Eye (tissue), 1 donor: ENCODE results near the gene CLEC2L.
A peak's percentile ranks its signal among the peaks of the same experiment; 100 is the strongest.

Source experiments
- DNase-seq: peaks from one replicate; pipeline ENCODE4 v3.0.0-alpha.2; 2015

The CLEC2L gene

DNA sequence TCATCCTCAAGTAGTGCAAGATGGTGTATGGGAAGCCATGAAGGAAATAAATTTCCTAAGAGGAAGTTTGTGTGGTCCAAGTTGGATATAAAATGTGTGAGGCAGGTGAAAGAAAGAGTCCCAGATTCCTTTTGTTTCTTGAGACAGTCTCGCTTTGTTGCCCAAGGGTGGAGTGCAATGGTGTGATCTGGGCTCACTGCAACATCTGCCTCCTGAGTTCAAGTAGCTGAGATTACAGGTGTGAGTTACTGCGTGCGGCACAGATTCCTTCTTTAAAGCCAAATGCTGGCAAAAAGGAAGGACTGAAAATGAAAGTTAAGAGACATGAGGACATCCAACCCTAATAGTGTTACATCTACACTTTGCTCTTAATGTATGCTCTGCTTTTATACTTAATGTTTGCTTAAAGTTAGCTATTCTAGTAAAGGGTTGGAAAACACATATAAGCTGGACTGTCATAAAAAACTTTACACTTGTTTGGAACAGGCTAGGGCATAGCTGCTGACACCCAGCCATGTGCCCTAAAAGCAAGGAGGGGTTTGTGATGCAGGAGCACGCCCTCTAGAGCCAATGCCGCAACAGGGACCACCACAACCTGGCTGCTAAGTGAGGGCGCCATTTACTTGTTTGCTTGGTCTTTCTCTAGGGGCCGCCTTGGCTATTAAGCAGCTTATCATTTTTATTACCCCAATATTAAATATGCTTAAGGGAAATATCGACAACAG lies 34.5 kb downstream of the CLEC2L start:
- DNase-seq, result no peak

- DNase-seq, result no peak
These were observed 36.0 kb downstream of the CLEC2L start for GRCh38 chr7:139559364-139560105.

GRCh38 chr7:139560199-139560598 lies 36.7 kb downstream of the CLEC2L start:
- DNase-seq, result no peak

- DNase-seq, result no peak
These were observed 37.2 kb downstream of the CLEC2L start for GRCh38 chr7:139560678-139561077.

DNA sequence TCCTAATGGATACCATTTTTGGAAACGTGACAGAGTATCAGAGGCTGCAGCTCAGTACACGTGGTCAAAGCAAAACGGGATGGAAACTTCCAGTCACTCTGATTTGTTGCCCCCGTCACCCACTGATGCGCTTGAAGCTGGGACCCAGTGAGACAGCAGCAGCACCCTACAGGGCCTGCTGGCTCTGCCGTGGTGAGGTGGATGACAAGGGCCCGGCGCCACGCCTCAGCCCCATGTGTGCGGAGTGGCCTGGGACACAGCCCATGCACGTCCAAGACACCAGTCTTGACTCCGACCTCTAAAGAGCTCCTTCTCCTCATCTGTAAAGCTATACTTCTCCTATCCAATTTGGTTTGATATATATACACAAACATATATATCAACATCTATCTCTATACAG lies 39.0 kb downstream of the CLEC2L start:
- DNase-seq, result no peak

DNA sequence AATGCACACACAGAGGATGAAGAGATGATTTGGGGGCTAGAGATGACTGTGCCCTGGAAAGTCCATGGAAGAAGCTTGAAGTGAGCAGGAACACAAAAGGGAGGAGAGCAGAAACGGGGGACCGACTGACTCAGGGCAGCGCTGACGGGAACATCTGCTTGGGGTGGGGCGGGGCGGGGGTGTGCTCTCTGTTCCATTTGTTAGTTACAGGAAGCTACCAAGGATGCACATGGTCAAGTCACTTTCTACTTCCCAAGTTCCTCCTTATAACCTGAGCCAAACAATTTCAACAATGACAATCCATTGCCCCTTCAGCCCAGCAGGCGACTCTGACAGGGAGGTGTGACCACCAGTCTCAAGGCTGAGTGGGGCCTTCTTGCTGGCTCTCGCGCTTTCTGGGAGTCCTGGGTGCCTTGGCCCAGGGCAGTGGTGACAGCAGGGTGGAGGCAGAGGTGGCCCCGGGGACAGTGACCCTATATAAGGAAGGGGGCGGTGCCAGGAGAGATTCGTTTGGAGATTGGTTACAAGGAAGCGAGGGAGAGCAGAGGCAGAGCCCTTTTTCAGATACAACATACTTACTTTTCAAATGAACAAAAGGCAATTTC lies 39.6 kb downstream of the CLEC2L start:
- no peak for DNase-seq

DNA sequence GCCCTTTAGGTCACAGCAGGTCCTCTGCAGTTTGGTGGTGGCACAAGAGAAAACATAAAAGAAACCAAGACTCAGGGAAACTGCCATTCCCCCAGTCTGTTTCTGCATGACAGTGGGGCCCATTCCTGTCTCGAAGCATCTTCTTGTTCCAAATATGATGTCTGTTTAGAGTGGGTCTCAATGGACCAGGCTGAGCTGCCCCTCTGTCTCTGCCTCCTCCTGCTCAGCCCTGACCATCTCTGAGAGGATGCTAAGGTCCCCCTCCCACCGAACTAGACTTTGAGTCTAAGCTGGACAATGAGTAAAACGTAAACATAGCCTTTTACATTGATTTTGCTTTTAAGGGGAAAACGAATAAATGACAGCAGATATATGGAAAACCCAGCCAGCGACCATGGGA lies 40.4 kb downstream of the CLEC2L start:
- DNase-seq, result no peak

DNA sequence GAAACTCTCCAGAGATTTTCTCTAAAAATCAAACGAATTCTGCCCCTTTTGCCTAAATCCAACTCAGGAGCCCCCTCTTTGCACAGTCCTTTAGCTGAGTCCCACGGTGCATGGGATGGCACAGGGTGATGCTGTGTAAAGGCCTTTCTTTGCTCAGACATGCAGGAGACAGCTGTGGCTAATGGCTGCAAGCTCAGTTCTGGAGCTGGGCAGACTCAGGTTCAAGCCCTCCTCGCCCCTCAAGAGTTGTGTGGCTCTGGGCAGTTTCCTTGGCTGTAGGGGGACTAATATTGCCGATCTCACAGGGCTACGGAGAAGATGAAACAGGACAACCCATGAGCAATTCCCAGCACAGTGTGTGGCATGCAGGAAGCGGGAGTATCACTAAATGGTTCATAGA lies 42.6 kb downstream of the CLEC2L start:
- DNase-seq, result no peak

DNA sequence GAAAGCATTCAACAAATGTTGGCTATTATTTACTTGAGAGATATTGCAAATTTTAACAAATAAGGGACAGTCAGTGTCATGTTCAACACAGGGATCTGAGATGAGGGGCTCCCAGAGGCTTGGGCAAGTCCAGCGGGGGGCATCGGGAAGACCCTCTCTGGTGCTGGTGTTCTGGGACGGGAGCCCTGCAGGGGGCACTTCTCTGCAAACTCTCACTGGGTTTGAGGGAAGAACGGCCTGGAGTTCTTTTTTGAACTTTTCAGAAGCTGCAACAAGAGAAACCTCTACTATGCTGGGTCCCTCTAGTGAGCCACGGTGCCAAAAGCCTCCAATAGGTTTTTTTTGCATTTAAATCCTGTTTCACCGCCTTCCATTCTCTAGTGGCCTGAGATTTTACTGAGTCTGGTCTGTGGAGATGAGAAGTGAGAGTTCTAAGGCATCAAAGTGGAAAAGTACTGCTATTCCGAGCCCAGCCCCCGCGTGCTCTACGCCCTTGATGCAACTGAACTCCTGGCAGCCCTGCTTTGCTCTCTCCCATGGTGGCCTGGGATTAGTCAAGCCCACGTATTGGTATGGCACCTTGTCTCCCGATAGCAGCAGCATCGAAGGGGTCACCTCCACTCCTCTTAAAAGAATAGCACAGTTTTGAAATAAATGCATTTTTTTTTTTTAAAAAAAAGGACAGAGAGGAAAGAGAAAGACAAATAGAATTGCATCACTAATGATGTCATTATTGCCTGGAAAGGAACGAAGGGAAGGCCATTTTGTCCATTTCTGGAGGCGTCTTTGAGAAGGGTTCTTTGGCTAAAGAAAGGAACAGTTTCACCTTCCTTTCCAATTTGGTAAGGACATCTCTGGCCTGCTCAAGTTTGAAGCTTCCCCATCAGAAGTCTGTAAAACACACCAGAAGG lies 43.5 kb downstream of the CLEC2L start:
- no peak for DNase-seq

DNA sequence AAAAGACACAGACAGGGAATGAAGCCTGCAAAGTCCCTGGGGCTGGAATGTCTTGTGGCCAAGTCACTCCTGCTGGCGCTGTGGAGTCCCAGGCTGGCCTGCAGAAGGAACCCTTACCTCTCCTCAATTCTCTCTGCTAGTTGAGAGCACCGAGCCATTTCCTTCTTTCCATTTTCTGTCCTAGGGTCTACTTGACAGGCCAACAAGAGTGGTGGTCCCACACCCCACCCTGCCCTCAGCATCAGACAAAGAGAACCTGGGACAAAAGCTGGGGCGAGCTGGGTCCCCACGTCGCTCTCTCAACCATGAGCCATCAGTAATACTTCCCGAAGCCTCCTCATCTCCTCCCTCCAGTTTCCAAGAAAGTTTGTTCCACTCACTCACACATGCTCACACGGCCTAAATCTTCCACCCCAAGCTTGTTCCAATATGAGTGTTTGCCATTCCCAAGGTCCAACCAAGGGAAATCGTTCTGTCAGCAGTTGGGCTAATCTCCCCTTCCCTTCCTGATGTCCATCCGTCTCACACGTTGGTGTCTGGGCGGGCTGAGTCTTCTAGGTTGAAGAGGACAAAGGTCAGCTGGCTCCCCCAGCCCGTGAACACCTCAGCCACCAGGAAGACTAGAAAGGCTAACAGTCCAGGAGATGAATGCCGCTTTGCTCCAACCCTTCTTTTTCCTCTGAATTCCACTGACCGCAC lies 44.3 kb downstream of the CLEC2L start:
- no peak for DNase-seq

- DNase-seq, result no peak
These were observed 44.8 kb downstream of the CLEC2L start for GRCh38 chr7:139568346-139568675.

- DNase-seq, result no peak
These were observed 45.5 kb downstream of the CLEC2L start for GRCh38 chr7:139568813-139569490.

- DNase-seq, result peak; percentile 46
These were observed 46.6 kb downstream of the CLEC2L start for GRCh38 chr7:139570119-139570518.

- DNase-seq, result no peak
These were observed 47.1 kb downstream of the CLEC2L start for GRCh38 chr7:139570626-139571025.

DNA sequence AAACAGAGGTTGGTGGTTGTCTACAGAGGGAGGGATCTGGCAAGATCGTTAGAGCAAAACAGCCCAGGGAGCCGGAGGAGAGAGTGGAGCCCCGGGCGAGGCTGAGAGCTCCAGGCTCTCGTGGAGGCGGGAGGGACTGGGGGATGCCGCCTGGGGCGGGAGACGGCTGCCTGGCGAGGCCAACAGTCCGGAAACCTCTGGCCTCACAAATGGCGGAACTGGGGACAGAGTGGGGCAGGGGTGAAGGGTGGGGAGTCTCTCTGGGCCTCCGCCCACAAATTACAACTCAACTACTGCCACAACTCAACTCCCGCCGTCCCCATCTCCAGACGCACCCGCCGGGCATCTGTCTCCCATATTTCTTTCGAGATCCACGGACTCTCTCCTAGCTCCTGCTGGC lies 47.7 kb downstream of the CLEC2L start:
- no peak for DNase-seq

- no peak for DNase-seq
These were observed 48.2 kb downstream of the CLEC2L start for GRCh38 chr7:139571651-139572050.

GRCh38 chr7:139572071-139572470 lies 48.6 kb downstream of the CLEC2L start:
- no peak for DNase-seq

DNA sequence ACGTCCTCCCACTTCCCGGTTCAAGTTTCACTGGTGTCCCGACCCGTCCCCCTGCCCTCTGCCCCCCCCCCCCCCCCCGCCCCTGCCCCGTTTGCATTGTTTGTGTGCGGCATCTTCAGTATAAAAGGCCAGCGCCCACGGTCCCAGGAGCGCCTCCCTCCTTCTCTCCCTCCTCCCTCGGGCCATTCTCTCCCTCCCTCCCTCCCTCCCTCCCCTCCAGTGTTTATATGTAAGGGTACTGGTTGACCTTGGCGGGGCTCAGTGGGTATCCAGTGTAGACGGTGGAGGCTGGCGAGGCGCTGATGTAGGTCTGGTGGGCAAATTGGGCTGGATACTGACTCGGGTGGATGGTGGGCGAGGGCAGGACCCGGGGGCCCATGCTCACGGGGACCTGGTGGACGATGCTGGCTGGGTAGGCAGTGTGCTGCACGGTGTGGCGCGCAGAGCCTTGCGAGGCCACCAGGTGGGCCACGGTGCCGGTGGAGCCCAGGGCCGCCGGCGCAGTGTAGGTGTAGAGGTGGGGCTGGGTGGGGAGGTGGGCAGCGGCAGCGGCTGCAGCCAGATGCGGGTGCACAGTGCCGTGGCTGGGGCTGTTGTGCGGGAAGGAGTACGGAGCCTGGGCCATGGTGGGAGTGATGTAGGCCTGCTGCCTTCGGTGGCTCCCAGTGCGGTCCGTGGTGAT lies 49.4 kb downstream of the CLEC2L start:
- no peak for DNase-seq

GRCh38 chr7:139573871-139574270 lies 50.4 kb downstream of the CLEC2L start:
- no peak for DNase-seq

DNA sequence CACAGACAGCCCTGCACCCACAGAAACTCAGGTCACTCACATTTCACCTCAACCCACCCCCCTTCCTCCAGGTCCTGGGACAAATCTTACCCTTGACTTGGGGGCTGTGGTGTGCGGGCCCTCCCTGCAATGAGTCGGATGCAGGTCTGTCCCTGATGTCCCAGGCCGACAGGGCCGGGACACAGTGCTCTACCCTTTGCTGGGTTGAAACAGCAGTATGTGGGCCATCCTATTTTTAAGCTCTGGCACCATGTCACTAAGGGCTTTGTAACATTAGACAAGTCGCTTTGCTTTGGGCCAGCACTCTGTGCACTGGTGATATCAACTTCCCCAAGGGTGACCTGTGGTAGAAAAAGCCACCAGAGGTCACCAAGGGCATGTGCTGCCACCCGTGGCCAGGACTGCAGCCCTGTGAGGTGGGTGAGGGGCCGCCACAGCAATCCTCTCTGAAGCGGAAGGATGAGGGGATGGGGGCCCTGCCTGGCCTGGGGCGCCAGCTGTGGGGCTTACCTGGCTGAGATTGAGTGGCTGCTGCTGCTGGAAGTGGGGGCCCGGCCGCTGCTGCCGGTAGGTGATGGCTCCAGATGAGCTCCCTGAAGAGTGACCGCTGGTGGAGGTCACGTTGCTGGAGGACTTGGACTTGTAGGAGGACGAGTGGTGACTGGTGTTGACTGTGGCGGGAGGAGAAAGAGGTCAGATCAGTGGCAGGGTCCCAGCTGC lies 51.3 kb downstream of the CLEC2L start:
- DNase-seq, result no peak

GRCh38 chr7:139575338-139575680 lies 51.8 kb downstream of the CLEC2L start:
- no peak for DNase-seq
